ENCODE results near the gene SUSD6. TPM values are rescaled to one million over a fixed set of nuclear protein-coding genes. Genes with fewer than 3 reads are reported as not detected.

Gene SUSD6
- total RNA-seq, 1 experiment from 2014 or later, result 3.7 TPM

DNA sequence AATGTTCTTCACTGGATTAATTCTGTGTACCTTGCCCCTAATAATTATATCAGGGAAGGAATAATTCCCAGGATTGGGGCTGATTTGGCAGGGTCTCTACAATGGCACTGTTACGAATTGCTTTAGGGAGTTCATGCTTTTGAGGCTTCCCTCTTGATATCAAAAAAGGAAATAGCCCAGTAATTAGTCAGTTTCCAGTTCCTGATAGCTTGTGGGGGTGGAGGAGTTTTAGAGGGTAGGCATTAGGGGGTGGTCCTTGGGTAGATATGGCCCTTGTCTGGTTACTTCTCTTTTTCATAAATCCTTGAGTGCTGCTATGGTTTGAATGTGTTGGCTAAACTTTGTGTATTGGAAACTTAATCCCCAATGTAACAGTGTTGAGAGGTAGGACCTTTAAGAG lies 149.4 kb downstream of the SUSD6 start:
- WGBS (ENCODE audit: extremely low coverage, insufficient read length, low lambda C conversion rate), result no CpG with 5 or more reads among the region's 1 CpG
- Histone ChIP-seq H4K8ac (replicated peaks; ENCODE audit: insufficient read length, low read depth, low read length) (no peak overlapping the region), H3K4me2 (ENCODE audit: insufficient read depth, insufficient read length, low read length) (no peak overlapping the region), H3K27ac (ENCODE audit: insufficient read length, low read depth, low read length) (no peak overlapping the region), H3K56ac (ENCODE audit: insufficient read length, low read depth, low read length) (no peak overlapping the region), H2AFZ (ENCODE audit: low read length) (no peak overlapping the region), H2BK20ac (ENCODE audit: low read depth, low read length, poor library complexity, severe bottlenecking) (no peak overlapping the region), H3K9me3 (ENCODE audit: control insufficient read depth, low read depth, low read length) (no peaks in the 10 kb centered on the region), H4K91ac (ENCODE audit: insufficient read length, low read depth, low read length) (no peak overlapping the region), H3K79me1 (ENCODE audit: insufficient read depth, low read depth, low read length, poor library complexity, severe bottlenecking) (no peaks in the 10 kb centered on the region), H2BK15ac (ENCODE audit: low read depth, low read length) (no peak overlapping the region), H3K18ac (ENCODE audit: insufficient read length, low read depth, low read length) (no peak overlapping the region), H3K23me2 (ENCODE audit: insufficient read length, low read depth, low read length, poor library complexity, severe bottlenecking) (no peaks in the 10 kb centered on the region), H3K14ac (ENCODE audit: insufficient read depth, low read length) (no peak overlapping the region), H3K4me1 (ENCODE audit: insufficient read depth, low read length) (no peaks in the 10 kb centered on the region), H4K20me1 (ENCODE audit: control insufficient read depth, insufficient read depth, insufficient read length) (no peaks in the 10 kb centered on the region), H3K27me3 (ENCODE audit: insufficient read depth, low read length) (no peaks in the 10 kb centered on the region; the same call in 1 of the 2 replicates), H2BK12ac (ENCODE audit: insufficient read length, low read depth, low read length) (no peak overlapping the region), H2BK5ac (ENCODE audit: insufficient read length, low read length) (no peak overlapping the region), H3K79me2 (ENCODE audit: insufficient read depth, low read length) (no peaks in the 10 kb centered on the region), H3K9ac (ENCODE audit: extremely low read depth, insufficient read length, low read length) (no peak overlapping the region), H2BK120ac (ENCODE audit: low read depth, low read length, poor library complexity, severe bottlenecking) (no peak overlapping the region), H3T11ph (ENCODE audit: low read length) (no peak overlapping the region), H3K23ac (ENCODE audit: insufficient read length, low read depth, low read length) (no peak overlapping the region), H3K4ac (ENCODE audit: low read depth, low read length) (no peak overlapping the region), H4K5ac (ENCODE audit: insufficient read length, low read depth, low read length) (no peak overlapping the region), H2AK5ac (ENCODE audit: insufficient read length, low read length) (no peak overlapping the region)
- Mint-ChIP-seq H3K4me1 (peaks cover 0 to 2% of the 10 kb centered on the region in 2 experiments; a peak in 1 of 4 replicates), H3K36me3 (ENCODE audit: insufficient read depth in 1 of 3, low read depth in 3 of 3) (no peaks in the 10 kb centered on the region; a peak in 1 of 7 replicates), H3K27ac (no peak overlapping the region), H3K4me3 (no peak overlapping the region), H3K9me3 (no peaks in the 10 kb centered on the region), H3K27me3 (ENCODE audit: low read depth) (peaks cover 8% of the 10 kb centered on the region)
- DNase-seq, result no peak
- TF ChIP-seq, protein P1, sequence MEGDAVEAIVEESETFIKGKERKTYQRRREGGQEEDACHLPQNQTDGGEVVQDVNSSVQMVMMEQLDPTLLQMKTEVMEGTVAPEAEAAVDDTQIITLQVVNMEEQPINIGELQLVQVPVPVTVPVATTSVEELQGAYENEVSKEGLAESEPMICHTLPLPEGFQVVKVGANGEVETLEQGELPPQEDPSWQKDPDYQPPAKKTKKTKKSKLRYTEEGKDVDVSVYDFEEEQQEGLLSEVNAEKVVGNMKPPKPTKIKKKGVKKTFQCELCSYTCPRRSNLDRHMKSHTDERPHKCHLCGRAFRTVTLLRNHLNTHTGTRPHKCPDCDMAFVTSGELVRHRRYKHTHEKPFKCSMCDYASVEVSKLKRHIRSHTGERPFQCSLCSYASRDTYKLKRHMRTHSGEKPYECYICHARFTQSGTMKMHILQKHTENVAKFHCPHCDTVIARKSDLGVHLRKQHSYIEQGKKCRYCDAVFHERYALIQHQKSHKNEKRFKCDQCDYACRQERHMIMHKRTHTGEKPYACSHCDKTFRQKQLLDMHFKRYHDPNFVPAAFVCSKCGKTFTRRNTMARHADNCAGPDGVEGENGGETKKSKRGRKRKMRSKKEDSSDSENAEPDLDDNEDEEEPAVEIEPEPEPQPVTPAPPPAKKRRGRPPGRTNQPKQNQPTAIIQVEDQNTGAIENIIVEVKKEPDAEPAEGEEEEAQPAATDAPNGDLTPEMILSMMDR (conservative IDR thresholded peaks at IDR 0.05), result no peak
